ENCODE results near the gene NOC3L.

GRCh38 chr10:94286901-94287300 is 75.8 kb downstream of the NOC3L start:
- TF ChIP-seq CTCF (IDR thresholded peaks at IDR 0.05) (no peak), USF2 (IDR thresholded peaks at IDR 0.05; ENCODE audit: borderline replicate concordance, low read depth, low read length) (no peak), TEAD4 (IDR thresholded peaks at IDR 0.05; ENCODE audit: borderline replicate concordance, insufficient read depth) (no peak), YY1 (IDR thresholded peaks at IDR 0.05; ENCODE audit: low read depth) (no peak), USF1 (IDR thresholded peaks at IDR 0.05; ENCODE audit: borderline replicate concordance, low read depth) (peak; percentile 14; the same call in 1 of the 2 replicates), JUND (IDR thresholded peaks at IDR 0.05) (no peak), EZH2phosphoT487 (IDR thresholded peaks at IDR 0.05; ENCODE audit: borderline replicate concordance, low read depth) (no peak), MEF2A (IDR thresholded peaks at IDR 0.05; ENCODE audit: borderline replicate concordance, low read depth) (no peak), FOXM1 (IDR thresholded peaks at IDR 0.05; ENCODE audit: low read depth) (no peak), TAF1 (IDR thresholded peaks at IDR 0.05; ENCODE audit: borderline replicate concordance, low read depth, low read length) (no peak), RFX5 (IDR thresholded peaks at IDR 0.05; ENCODE audit: low read length) (no peak), SMC3 (IDR thresholded peaks at IDR 0.05; ENCODE audit: low read depth, low read length) (no peak)

Data from SK-N-SH (cell line).